Muscle of leg (tissue), 16 donors: Measurements from ENCODE around the gene CNGA4. TPM values are rescaled to one million over a fixed set of nuclear protein-coding genes. Genes with fewer than 3 reads are reported as not detected.

Experiments used
- DNase-seq: peaks from one replicate; pipeline ENCODE4 v3.0.0; 2013
- H3K27ac ChIP-seq: one replicate; pipeline ENCODE4 v1.5.1; 2013; ENCODE audit warnings: mild to moderate bottlenecking, low read length, control low read depth
- H3K27me3 ChIP-seq: one replicate; pipeline ENCODE4 v1.6.1; 2013; ENCODE audit warnings: low read length; ENCODE audit not compliant: control insufficient read depth, insufficient read depth
- H3K36me3 ChIP-seq: one replicate; pipeline ENCODE4 v1.6.1; 2013; ENCODE audit warnings: low read length; ENCODE audit not compliant: control insufficient read depth, insufficient read depth
- H3K4me1 ChIP-seq: one replicate; pipeline ENCODE4 v1.6.1; 2013; ENCODE audit warnings: low read length; ENCODE audit not compliant: control insufficient read depth, insufficient read depth
- H3K4me3 ChIP-seq: one replicate; pipeline ENCODE4 v1.5.1; 2013; ENCODE audit warnings: low read length, control low read depth
- H3K9me3 ChIP-seq: replicated peaks from 2 replicates; pipeline ENCODE4 v1.6.1; 2013; ENCODE audit warnings: low read depth, low read length; ENCODE audit not compliant: control insufficient read depth
- WGBS: methylation state at CpG from one replicate; pipeline ENCODE4 v1.1.5; 2013; ENCODE audit warnings: missing lambda C conversion rate; ENCODE audit not compliant: insufficient coverage; 5-methylcytosine and 5-hydroxymethylcytosine counted together
- long read RNA-seq, 11 donors: transcript quantifications; one replicate each; lab custom pipeline, GENCODE V29; 2026
- polyA plus RNA-seq, 8 donors: library from polyadenylated mRNA; unstranded; fragments of 120-200 nt; gene quantifications; one replicate each; pipeline versions ENCODE4 v1.2.1 to v1.2.3, GENCODE V29; 2013; ENCODE audit warnings: inconsistent platforms in 1 of 8, low replicate concordance in 1 of 8; ENCODE audit not compliant: insufficient read length in 8 of 8, insufficient read depth in 1 of 8
- total RNA-seq: library from RNA; stranded (reverse); fragments of 120-200 nt; gene quantifications from one replicate; pipeline ENCODE4 v1.2.4, GENCODE V29; 2013

CNGA4 gene
- total RNA-seq (not detected), polyA plus RNA-seq (under 1 TPM in 7 of 8 donors, not detected in 1; 0.07 to 0.43 (median 0.21) TPM)
- long read RNA-seq, donor 1: 0 reads
- long read RNA-seq, donor 2: 0 reads
- long read RNA-seq, donor 3: 0 reads
- long read RNA-seq, donor 4: 0 reads
- long read RNA-seq, donor 5: 0 reads
- long read RNA-seq, donor 6: 0 reads
- long read RNA-seq, donor 7: 0 reads
- long read RNA-seq, donor 8: 0 reads
- long read RNA-seq, donor 9: 0 reads
- long read RNA-seq, donor 10: 0 reads
- long read RNA-seq, donor 11: 0 reads

- no peaks in the 10 kb centered on the region for H3K9me3 ChIP-seq
- peaks cover 2% of the 10 kb centered on the region for H3K27me3 ChIP-seq
- no peak within 1 kb of the TSS for H3K27ac ChIP-seq
- no peaks in the 10 kb centered on the region for H3K36me3 ChIP-seq
- WGBS: 83% methylated on average over 1 of the region's 1 CpG
- no peak within 1 kb of the TSS for H3K4me3 ChIP-seq
- peaks cover 4% of the 10 kb centered on the region for H3K4me1 ChIP-seq
- no peak for DNase-seq
These were observed at the start of gene CNGA4 for GRCh38 chr11:6238902-6239301. CNGA4 (plus strand) TSS chr11:6239089; CDS start chr11:6239207, 118 bp downstream.

GRCh38 chr11:6191742-6192141 is 47.1 kb upstream of the CNGA4 start:
- Histone ChIP-seq H3K4me3 (no peak overlapping the region), H3K27ac (no peak overlapping the region), H3K27me3 (no peaks in the 10 kb centered on the region), H3K36me3 (no peaks in the 10 kb centered on the region), H3K4me1 (no peaks in the 10 kb centered on the region), H3K9me3 (no peaks in the 10 kb centered on the region)
- DNase-seq: no peak

- Histone ChIP-seq H3K27ac (no peak overlapping the region), H3K4me3 (no peak overlapping the region), H3K9me3 (no peaks in the 10 kb centered on the region), H3K27me3 (no peaks in the 10 kb centered on the region), H3K36me3 (no peaks in the 10 kb centered on the region), H3K4me1 (no peaks in the 10 kb centered on the region)
- no peak for DNase-seq
- 40% methylated on average over 1 of the region's 1 CpG for WGBS
These were observed 44.8 kb upstream of the CNGA4 start for GRCh38 chr11:6194065-6194581.

GRCh38 chr11:6196396-6196795 is 42.5 kb upstream of the CNGA4 start:
- no peak for DNase-seq
- H3K4me1 ChIP-seq: no peaks in the 10 kb centered on the region
- no peak overlapping the region for H3K27ac ChIP-seq
- H3K36me3 ChIP-seq: no peaks in the 10 kb centered on the region
- H3K4me3 ChIP-seq: no peak overlapping the region
- 20% methylated on average over 1 of the region's 4 CpGs for WGBS
- no peaks in the 10 kb centered on the region for H3K9me3 ChIP-seq
- no peaks in the 10 kb centered on the region for H3K27me3 ChIP-seq

GRCh38 chr11:6197466-6198200 is 41.3 kb upstream of the CNGA4 start:
- no peak for DNase-seq
- WGBS: 84% methylated on average over 3 of the region's 4 CpGs
- H3K4me1 ChIP-seq: no peaks in the 10 kb centered on the region

GRCh38 chr11:6199174-6199810 is 39.6 kb upstream of the CNGA4 start, which contains the start of gene OR52W1:
OR52W1 (plus strand) TSS chr11:6199224; CDS start chr11:6199224, 0 bp downstream.
- WGBS: 98% methylated on average over 5 of the region's 5 CpGs
- H3K4me1 ChIP-seq: no peaks in the 10 kb centered on the region
- DNase-seq: no peak
- no peaks in the 10 kb centered on the region for H3K9me3 ChIP-seq
- no peak within 1 kb of the TSS for H3K4me3 ChIP-seq
- H3K27ac ChIP-seq: no peak within 1 kb of the TSS
- no peaks in the 10 kb centered on the region for H3K36me3 ChIP-seq
- no peaks in the 10 kb centered on the region for H3K27me3 ChIP-seq

More at GRCh38 chr11:6197466-6198200, 41.3 kb upstream of the CNGA4 start:
- no peaks in the 10 kb centered on the region for H3K9me3 ChIP-seq
- H3K36me3 ChIP-seq: no peaks in the 10 kb centered on the region
- H3K4me3 ChIP-seq: no peak overlapping the region
- no peaks in the 10 kb centered on the region for H3K27me3 ChIP-seq
- no peak overlapping the region for H3K27ac ChIP-seq

- H3K9me3 ChIP-seq: no peaks in the 10 kb centered on the region
- H3K27ac ChIP-seq: no peak overlapping the region
- H3K4me1 ChIP-seq: no peaks in the 10 kb centered on the region
- H3K36me3 ChIP-seq: peaks cover 4% of the 10 kb centered on the region
- no peaks in the 10 kb centered on the region for H3K27me3 ChIP-seq
- 85% methylated on average over 2 of the region's 4 CpGs for WGBS
- no peak overlapping the region for H3K4me3 ChIP-seq
- DNase-seq: peak; percentile 40
These were observed 37.9 kb upstream of the CNGA4 start for GRCh38 chr11:6200975-6201374.

- WGBS: 80% methylated on average over 1 of the region's 2 CpGs
- DNase-seq: no peak
- no peaks in the 10 kb centered on the region for H3K4me1 ChIP-seq
These were observed 37.4 kb upstream of the CNGA4 start for GRCh38 chr11:6201481-6201880.

GRCh38 chr11:6202041-6202440 is 36.8 kb upstream of the CNGA4 start:
- Histone ChIP-seq H3K9me3 (no peaks in the 10 kb centered on the region), H3K4me3 (no peak overlapping the region), H3K27me3 (no peaks in the 10 kb centered on the region), H3K27ac (no peak overlapping the region), H3K4me1 (no peaks in the 10 kb centered on the region), H3K36me3 (peaks cover 4% of the 10 kb centered on the region)
- WGBS: 75% methylated on average over 1 of the region's 1 CpG
- no peak for DNase-seq

More at GRCh38 chr11:6201481-6201880, 37.4 kb upstream of the CNGA4 start:
- Histone ChIP-seq H3K27ac (no peak overlapping the region), H3K36me3 (peaks cover 4% of the 10 kb centered on the region), H3K4me3 (no peak overlapping the region), H3K9me3 (no peaks in the 10 kb centered on the region), H3K27me3 (no peaks in the 10 kb centered on the region)

GRCh38 chr11:6203327-6203726 is 35.6 kb upstream of the CNGA4 start:
- WGBS: 80% methylated on average over 2 of the region's 3 CpGs
- H3K4me1 ChIP-seq: no peaks in the 10 kb centered on the region
- H3K4me3 ChIP-seq: no peak overlapping the region
- no peaks in the 10 kb centered on the region for H3K27me3 ChIP-seq
- H3K36me3 ChIP-seq: peaks cover 8% of the 10 kb centered on the region
- no peak overlapping the region for H3K27ac ChIP-seq
- no peaks in the 10 kb centered on the region for H3K9me3 ChIP-seq
- DNase-seq: no peak
